GM23248 (cell line): ENCODE data around the gene NPHP4.

Experiments used
- EZH2 ChIP-seq: fragments of 200-600 bp; sonication (generic); IDR thresholded peaks from 2 replicates; pipeline ENCODE4 v1.6.1; 2018; ENCODE audit warnings: antibody characterized with exemption, mild to moderate bottlenecking; ENCODE audit not compliant: insufficient read depth, poor library complexity, severe bottlenecking
- EZH2phosphoT487 ChIP-seq: fragments of 200-600 bp; sonication (generic); IDR thresholded peaks from 2 replicates; pipeline ENCODE4 v1.6.1; 2018; ENCODE audit warnings: antibody characterized with exemption, moderate library complexity, mild to moderate bottlenecking, low read depth; ENCODE audit not compliant: insufficient read depth

DNA sequence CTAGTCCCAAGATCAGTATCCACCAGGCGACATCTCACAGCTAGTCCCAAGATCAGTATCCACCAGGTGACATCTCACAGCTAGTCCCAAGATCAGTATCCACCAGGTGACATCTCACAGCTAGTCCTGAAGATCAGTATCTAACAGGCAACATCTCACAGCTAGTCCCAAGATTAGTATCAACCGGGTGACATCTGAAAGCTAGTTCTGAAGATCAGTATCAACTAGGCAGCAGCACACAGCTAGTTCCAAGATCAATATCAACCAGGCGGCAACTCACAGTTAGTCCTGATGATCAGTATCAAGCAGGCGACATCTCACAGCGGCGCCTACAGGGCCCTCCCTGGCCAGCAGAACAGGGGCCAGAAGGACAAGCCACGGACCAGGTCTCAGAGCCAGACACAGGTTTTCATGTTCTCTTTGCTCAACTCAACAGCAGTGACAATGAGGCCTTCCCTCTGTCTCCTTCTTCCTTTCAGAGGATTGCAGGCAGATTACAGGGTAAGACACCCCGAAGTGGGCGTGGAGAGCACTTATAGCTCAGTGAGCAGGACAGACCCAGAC is 32.5 kb downstream of the NPHP4 start:
- TF ChIP-seq EZH2 (no peak), EZH2phosphoT487 (no peak)
